Measurements from ENCODE around the gene USP43. TPM values are rescaled to one million over a fixed set of nuclear protein-coding genes. Genes with fewer than 3 reads are reported as not detected.
"Not testable (repeated sequence)": the region's sequence is repeated elsewhere in the genome, so short reads cannot be mapped to it uniquely, and the experiment has no call there.

The USP43 gene
- total and polyA plus RNA-seq, 5 experiments from 2014 or later, result 0.10 TPM; not detected in 4

DNA sequence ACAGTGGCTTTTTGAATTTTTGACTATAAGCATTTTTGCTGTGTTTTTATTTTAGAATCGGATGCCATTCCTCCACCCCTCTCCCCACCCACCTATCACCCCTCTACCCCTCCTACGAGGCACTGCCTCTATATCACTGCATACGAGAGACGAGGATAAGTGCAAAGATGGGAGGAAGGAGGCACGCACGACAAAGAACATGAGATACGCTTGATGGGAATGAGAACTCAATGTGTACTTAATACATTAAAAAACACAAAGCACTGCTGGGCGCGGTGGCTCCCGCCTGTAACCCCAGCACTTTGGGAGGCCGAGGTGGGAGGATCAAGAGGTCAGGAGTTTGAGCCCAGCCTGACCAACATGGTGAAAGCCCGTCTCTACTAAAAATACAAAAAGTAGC, 8.8 kb upstream of the USP43 start:
- Mint-ChIP-seq H3K36me3 (peaks cover 0 to 2% (median 0%) of the 10 kb centered on the region in 3 donors), H3K27me3 (peaks cover 6 to 52% (median 23%) of the 10 kb centered on the region in 5 donors), H3K27ac (no peak overlapping the region), H3K4me3 (no peak overlapping the region), H3K9me3 (peaks cover 0 to 6% (median 0%) of the 10 kb centered on the region in 9 donors), H3K4me1 (peaks cover 0 to under 1% (median 0%) of the 10 kb centered on the region in 4 donors)
- ATAC-seq (no peak), DNase-seq (no peak)
- POLR2A ChIA-PET, result no interaction called here

DNA sequence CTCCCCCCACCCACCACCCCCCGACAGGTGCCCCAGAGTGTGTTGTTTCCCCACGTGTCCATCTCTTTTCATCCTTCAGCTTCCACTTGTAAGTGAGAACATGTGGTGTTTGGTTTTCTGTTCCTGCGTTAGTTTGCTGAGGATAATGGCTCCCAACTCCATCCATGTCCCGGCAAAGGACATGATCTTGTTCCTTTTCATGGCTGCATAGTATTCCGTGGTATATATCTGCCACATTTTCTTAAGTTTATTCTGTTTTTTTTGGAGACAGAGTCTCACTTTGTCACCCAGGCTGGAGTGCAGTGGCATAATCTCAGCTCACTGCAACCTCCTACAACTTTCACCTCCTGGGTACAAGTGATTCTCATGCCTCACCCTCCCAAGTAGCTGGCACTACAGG, 4.9 kb upstream of the USP43 start:
- H3K27ac Mint-ChIP-seq, H3K36me3 Mint-ChIP-seq, ATAC-seq, POLR2A ChIA-PET, H3K9me3 Mint-ChIP-seq, DNase-seq, H3K4me3 Mint-ChIP-seq, H3K4me1 Mint-ChIP-seq: not testable (repeated sequence)
- H3K27me3 Mint-ChIP-seq, result peaks cover 19 to 58% (median 28%) of the 10 kb centered on the region in 5 donors

GRCh38 chr17:9643611-9644010, 1.7 kb upstream of the USP43 start:
- H3K4me3 Mint-ChIP-seq, result peak overlapping the region in 7 of 10 donors; percentile 14 to 84 (median 37)
- no peak for DNase-seq
- peaks cover 8 to 16% (median 12%) of the 10 kb centered on the region in 4 donors for H3K4me1 Mint-ChIP-seq
- peaks cover 32 to 71% (median 39%) of the 10 kb centered on the region in 5 donors for H3K27me3 Mint-ChIP-seq
- H3K36me3 Mint-ChIP-seq, result peaks cover 0 to 5% (median 0%) of the 10 kb centered on the region in 3 donors
- no peak for ATAC-seq
- peaks cover 0 to 6% (median 0%) of the 10 kb centered on the region in 9 donors for H3K9me3 Mint-ChIP-seq
- POLR2A ChIA-PET, result no interaction called here
- peak overlapping the region in 1 of 10 donors; percentile 3 for H3K27ac Mint-ChIP-seq

GRCh38 chr17:9645851-9646545, 681 bp downstream of the USP43 start:
- DNase-seq (peak in 2 of 10 donors; percentile 3 to 5), ATAC-seq (peak; percentile 30 to 52)
- H3K4me3 Mint-ChIP-seq, result peak overlapping the region; percentile 59 to 84 (median 74)
- peaks cover 32 to 57% (median 35%) of the 10 kb centered on the region in 5 donors for H3K27me3 Mint-ChIP-seq
- peaks cover 8 to 16% (median 12%) of the 10 kb centered on the region in 4 donors for H3K4me1 Mint-ChIP-seq
- POLR2A ChIA-PET, result no interaction called here
- H3K9me3 Mint-ChIP-seq, result no peaks in the 10 kb centered on the region
- peaks cover 0 to 3% (median 0%) of the 10 kb centered on the region in 3 donors for H3K36me3 Mint-ChIP-seq
- peak overlapping the region in 2 of 10 donors; percentile 43 to 46 for H3K27ac Mint-ChIP-seq

- Mint-ChIP-seq H3K36me3 (peaks cover 0 to 3% (median 0%) of the 10 kb centered on the region in 3 donors), H3K27ac (peak overlapping the region in 1 of 10 donors; percentile 46), H3K27me3 (peaks cover 37 to 58% (median 37%) of the 10 kb centered on the region in 5 donors), H3K9me3 (no peaks in the 10 kb centered on the region), H3K4me3 (peak overlapping the region; percentile 59 to 84 (median 74)), H3K4me1 (peaks cover 8 to 16% (median 12%) of the 10 kb centered on the region in 4 donors)
- ATAC-seq (no peak), DNase-seq (no peak)
- POLR2A ChIA-PET, result no interaction called here
Observed at GRCh38 chr17:9646546-9646885, 1.2 kb downstream of the USP43 start.

GRCh38 chr17:9647014-9647413, 1.7 kb downstream of the USP43 start:
- no peak overlapping the region for H3K27ac Mint-ChIP-seq

GRCh38 chr17:9648521-9649110, 3.3 kb downstream of the USP43 start:
- ATAC-seq, result no peak
- Mint-ChIP-seq H3K36me3 (peaks cover 0 to 3% (median 0%) of the 10 kb centered on the region in 3 donors), H3K4me3 (peak overlapping the region in 1 of 10 donors; percentile 22), H3K27me3 (peaks cover 35 to 60% (median 38%) of the 10 kb centered on the region in 5 donors), H3K9me3 (no peaks in the 10 kb centered on the region), H3K4me1 (peaks cover 8 to 16% (median 12%) of the 10 kb centered on the region in 4 donors), H3K27ac (peak overlapping the region in 1 of 10 donors; percentile 58)
- POLR2A ChIA-PET, result no interaction called here
- no peak for DNase-seq

More at GRCh38 chr17:9647014-9647413, 1.7 kb downstream of the USP43 start:
- DNase-seq (no peak), ATAC-seq (no peak)
- H3K4me1 Mint-ChIP-seq, result peaks cover 8 to 16% (median 12%) of the 10 kb centered on the region in 4 donors
- peaks cover 0 to 3% (median 0%) of the 10 kb centered on the region in 3 donors for H3K36me3 Mint-ChIP-seq
- H3K4me3 Mint-ChIP-seq, result peak overlapping the region in 4 of 10 donors; percentile 18 to 56 (median 34)
- POLR2A ChIA-PET, result no interaction called here
- peaks cover 35 to 58% (median 38%) of the 10 kb centered on the region in 5 donors for H3K27me3 Mint-ChIP-seq
- no peaks in the 10 kb centered on the region for H3K9me3 Mint-ChIP-seq

DNA sequence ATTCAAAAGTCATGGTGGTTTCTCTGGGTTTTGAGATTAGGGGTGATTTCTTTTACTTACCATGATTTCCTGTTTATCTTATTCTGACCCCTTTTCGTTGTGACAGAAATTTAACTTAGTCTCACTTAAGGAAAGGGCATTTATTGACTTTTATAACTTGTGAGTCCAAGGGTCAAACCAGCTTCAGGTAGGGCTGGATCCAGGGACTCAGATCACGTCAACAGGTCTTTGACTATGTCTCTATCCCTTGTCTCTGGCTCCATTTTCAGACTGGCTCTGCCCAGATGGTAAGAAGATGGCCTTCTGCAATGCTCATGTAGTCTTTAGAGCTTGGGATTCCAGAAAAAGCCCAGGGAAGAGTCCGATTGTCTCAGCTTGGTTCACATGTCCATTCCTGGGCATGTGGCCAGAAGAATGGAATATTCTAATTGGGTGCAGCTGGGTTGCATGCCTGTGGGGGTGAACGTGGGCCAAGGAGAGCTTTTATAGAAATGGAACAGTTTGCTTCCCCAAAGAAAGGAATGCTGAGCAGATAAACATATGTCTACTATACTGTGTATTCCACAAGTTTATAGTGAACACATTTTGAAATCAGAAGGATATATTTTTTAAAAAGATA, 13.4 kb downstream of the USP43 start:
- Mint-ChIP-seq H3K27ac (no peak overlapping the region), H3K27me3 (peaks cover 1 to 18% (median 6%) of the 10 kb centered on the region in 5 donors), H3K4me1 (no peaks in the 10 kb centered on the region), H3K9me3 (peaks cover 0 to under 1% (median 0%) of the 10 kb centered on the region in 9 donors), H3K4me3 (no peak overlapping the region), H3K36me3 (no peaks in the 10 kb centered on the region)
- POLR2A ChIA-PET, result no interaction called here
- no peak for ATAC-seq
- DNase-seq, result no peak

DNA sequence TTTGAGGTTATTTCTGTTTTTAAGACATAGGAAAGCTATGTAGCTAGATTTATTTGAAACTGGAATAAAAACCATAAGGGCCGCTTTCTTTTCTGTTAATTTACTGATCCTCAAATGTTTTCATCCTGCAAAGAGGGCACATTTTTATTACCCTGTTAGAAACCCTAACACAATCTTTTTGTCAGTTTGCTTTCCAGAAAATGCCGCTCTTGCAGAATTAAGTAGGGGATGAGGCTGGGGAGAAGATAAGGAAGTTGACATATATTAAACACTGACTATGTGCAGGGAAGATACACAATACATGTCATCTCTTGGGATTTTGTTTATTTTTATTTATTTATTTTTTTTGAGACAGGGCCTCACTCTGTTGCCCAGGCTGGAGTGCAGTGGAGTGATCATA, 15.7 kb downstream of the USP43 start:
- ATAC-seq (no peak), DNase-seq (no peak)
- Mint-ChIP-seq H3K36me3 (no peaks in the 10 kb centered on the region), H3K27ac (no peak overlapping the region), H3K4me3 (no peak overlapping the region), H3K4me1 (peaks cover 0 to 10% (median 4%) of the 10 kb centered on the region in 4 donors), H3K9me3 (peaks cover 0 to 2% (median 0%) of the 10 kb centered on the region in 9 donors), H3K27me3 (peaks cover 2 to 17% (median 5%) of the 10 kb centered on the region in 5 donors)
- POLR2A ChIA-PET, result no interaction called here

GRCh38 chr17:9663511-9663910, 18.2 kb downstream of the USP43 start:
- peaks cover 2 to 15% (median 4%) of the 10 kb centered on the region in 5 donors for H3K27me3 Mint-ChIP-seq
- POLR2A ChIA-PET, H3K9me3 Mint-ChIP-seq, H3K27ac Mint-ChIP-seq, DNase-seq, H3K36me3 Mint-ChIP-seq, H3K4me3 Mint-ChIP-seq, ATAC-seq: not testable (repeated sequence)
- H3K4me1 Mint-ChIP-seq, result peaks cover 5 to 25% (median 16%) of the 10 kb centered on the region in 4 donors

DNA sequence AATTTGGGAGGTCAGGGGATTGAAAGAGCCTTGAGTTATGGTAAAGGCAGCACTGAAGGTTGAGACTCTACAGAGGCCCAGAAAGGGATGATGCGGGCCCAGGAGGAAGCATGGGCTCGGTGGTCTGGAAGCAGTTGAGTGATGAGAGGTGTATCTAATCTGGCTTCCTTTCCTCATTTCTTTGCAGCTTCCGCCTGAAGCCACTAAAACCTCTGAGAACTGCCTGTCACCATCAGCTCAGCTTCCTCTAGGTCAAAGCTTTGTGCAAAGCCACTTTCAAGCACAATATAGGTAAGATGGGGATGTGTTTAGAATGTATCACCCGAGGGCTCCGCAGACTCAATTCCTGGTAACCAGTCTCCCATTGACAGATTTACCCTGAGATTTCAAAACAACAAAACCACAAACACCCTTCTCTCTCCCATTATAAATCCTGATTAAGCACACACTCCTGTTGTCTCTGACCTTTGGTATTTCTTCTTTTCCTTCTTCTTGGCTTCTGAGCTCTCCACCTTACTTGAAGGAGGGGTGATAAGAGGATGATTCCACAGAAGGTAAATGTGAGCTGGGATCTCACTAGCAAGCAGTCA, 21.2 kb downstream of the USP43 start:
- Mint-ChIP-seq H3K4me3 (peak overlapping the region in 5 of 10 donors; percentile 10 to 42 (median 19)), H3K27me3 (peaks cover 7 to 33% (median 14%) of the 10 kb centered on the region in 5 donors), H3K4me1 (peaks cover 5 to 25% (median 18%) of the 10 kb centered on the region in 4 donors), H3K9me3 (peaks cover 0 to 3% (median 0%) of the 10 kb centered on the region in 9 donors), H3K27ac (peak overlapping the region in 2 of 10 donors; percentile 3 to 53), H3K36me3 (no peaks in the 10 kb centered on the region)
- DNase-seq (peak in 1 of 10 donors; percentile 4), ATAC-seq (peak in 1 of 2 donors; percentile 23)
- POLR2A ChIA-PET, result no interaction called here

- Mint-ChIP-seq H3K4me3 (no peak overlapping the region), H3K36me3 (no peaks in the 10 kb centered on the region), H3K27me3 (peaks cover 7 to 33% (median 15%) of the 10 kb centered on the region in 5 donors), H3K27ac (no peak overlapping the region), H3K9me3 (peaks cover 0 to 3% (median 0%) of the 10 kb centered on the region in 9 donors), H3K4me1 (peaks cover 5 to 25% (median 18%) of the 10 kb centered on the region in 4 donors)
- DNase-seq (no peak), ATAC-seq (no peak)
- POLR2A ChIA-PET, result no interaction called here
Observed at GRCh38 chr17:9668517-9668916, 23.2 kb downstream of the USP43 start.

All from naive thymus-derived CD8-positive, alpha-beta T cell (primary cell).